HEK293 (cell line): ENCODE data around the gene NELFB.

ENCODE experiments used
- GLI2 ChIP-seq: fragments of 450-650 bp; formaldehyde crosslinking; IDR thresholded peaks from 2 replicates; pipeline ENCODE4; 2017; ENCODE audit warnings: missing biosample characterization, missing genetic modification characterization, low read depth, borderline replicate concordance
- GLI4 ChIP-seq: fragments of 450-650 bp; formaldehyde crosslinking; IDR thresholded peaks from 2 replicates; pipeline ENCODE4 v1.5.1; 2016; ENCODE audit warnings: missing biosample characterization, missing genetic modification characterization
- KLF16 ChIP-seq: fragments of 450-650 bp; formaldehyde crosslinking; IDR thresholded peaks from 2 replicates; pipeline ENCODE4 v1.5.1; 2017; ENCODE audit warnings: missing biosample characterization, missing genetic modification characterization
- SCRT1 ChIP-seq: fragments of 450-650 bp; formaldehyde crosslinking; IDR thresholded peaks from 2 replicates; pipeline ENCODE4 v1.5.1; 2016; ENCODE audit warnings: missing biosample characterization, missing genetic modification characterization, borderline replicate concordance
- YY2 ChIP-seq: fragments of 450-650 bp; formaldehyde crosslinking; IDR thresholded peaks from 2 replicates; pipeline ENCODE4 v1.5.1; 2016; ENCODE audit warnings: missing biosample characterization, missing genetic modification characterization
- ZBTB20 ChIP-seq: fragments of 450-650 bp; formaldehyde crosslinking; IDR thresholded peaks from 2 replicates; pipeline ENCODE4 v1.5.1; 2016; ENCODE audit warnings: missing biosample characterization, missing genetic modification characterization
- ZNF155 ChIP-seq: fragments of 450-650 bp; formaldehyde crosslinking; IDR thresholded peaks from 2 replicates; pipeline ENCODE4 v1.5.1; 2016; ENCODE audit warnings: missing biosample characterization, missing genetic modification characterization
- ZNF16 ChIP-seq: fragments of 450-650 bp; formaldehyde crosslinking; IDR thresholded peaks from 2 replicates; pipeline ENCODE4 v1.5.1; 2016; ENCODE audit warnings: low read depth, missing biosample characterization, missing genetic modification characterization
- ZNF239 ChIP-seq: fragments of 450-650 bp; formaldehyde crosslinking; IDR thresholded peaks from 2 replicates; pipeline ENCODE4 v1.5.1; 2016; ENCODE audit warnings: missing biosample characterization, missing genetic modification characterization
- ZNF335 ChIP-seq: fragments of 450-650 bp; formaldehyde crosslinking; conservative IDR thresholded peaks from 2 replicates; pipeline ENCODE4 v1.5.1; 2016; ENCODE audit warnings: missing biosample characterization, missing genetic modification characterization
- ZNF341 ChIP-seq: fragments of 450-650 bp; formaldehyde crosslinking; IDR thresholded peaks from 2 replicates; pipeline ENCODE4; 2016; ENCODE audit warnings: low read depth, missing biosample characterization, missing genetic modification characterization
- ZNF433 ChIP-seq: fragments of 450-650 bp; formaldehyde crosslinking; IDR thresholded peaks from 2 replicates; pipeline ENCODE4 v1.5.1; 2016; ENCODE audit warnings: missing biosample characterization, missing genetic modification characterization, low read depth
- ZNF510 ChIP-seq: fragments of 450-650 bp; formaldehyde crosslinking; IDR thresholded peaks from 2 replicates; pipeline ENCODE4 v1.5.1; 2018; ENCODE audit warnings: mild to moderate bottlenecking, missing genetic modification characterization, missing biosample characterization; ENCODE audit not compliant: insufficient replicate concordance
- ZNF544 ChIP-seq: fragments of 450-650 bp; formaldehyde crosslinking; IDR thresholded peaks from 2 replicates; pipeline ENCODE4 v1.5.0; 2017; ENCODE audit warnings: missing biosample characterization, missing genetic modification characterization
- ZNF548 ChIP-seq: fragments of 450-650 bp; formaldehyde crosslinking; IDR thresholded peaks from 2 replicates; pipeline ENCODE4 v1.5.1; 2016; ENCODE audit warnings: missing biosample characterization, missing genetic modification characterization
- ZNF555 ChIP-seq: fragments of 450-650 bp; formaldehyde crosslinking; conservative IDR thresholded peaks from 2 replicates; pipeline ENCODE4 v1.5.1; 2017; ENCODE audit warnings: missing biosample characterization, mild to moderate bottlenecking, missing genetic modification characterization, inconsistent platforms
- ZNF658 ChIP-seq: fragments of 450-650 bp; formaldehyde crosslinking; IDR thresholded peaks from 2 replicates; pipeline ENCODE4; 2016; ENCODE audit warnings: missing biosample characterization, missing genetic modification characterization
- ZNF670 ChIP-seq: fragments of 450-650 bp; formaldehyde crosslinking; IDR thresholded peaks from 2 replicates; pipeline ENCODE4 v1.5.1; 2016; ENCODE audit warnings: missing biosample characterization, missing genetic modification characterization, low read depth
- ZNF830 ChIP-seq: fragments of 450-650 bp; IDR thresholded peaks from 2 replicates; pipeline ENCODE4 v1.5.0; 2018; ENCODE audit warnings: missing biosample characterization, missing genetic modification characterization, low read depth, mild to moderate bottlenecking, moderate library complexity
- TF ChIP-seq, protein P1 (sequence below): fragments of 450-650 bp; formaldehyde crosslinking; IDR thresholded peaks from 2 replicates; pipeline ENCODE4 v1.5.1; 2016; ENCODE audit warnings: missing biosample characterization, missing genetic modification characterization
- TF ChIP-seq, protein P2 (sequence below): fragments of 450-650 bp; formaldehyde crosslinking; IDR thresholded peaks from 2 replicates; pipeline ENCODE4 v1.5.1; 2016; ENCODE audit warnings: missing biosample characterization, missing genetic modification characterization
- TF ChIP-seq, protein P3 (sequence below): fragments of 450-650 bp; formaldehyde crosslinking; IDR thresholded peaks from 2 replicates; pipeline ENCODE4 v1.5.1; 2016; ENCODE audit warnings: missing biosample characterization, missing genetic modification characterization
- TF ChIP-seq, protein P4 (sequence below): fragments of 450-650 bp; formaldehyde crosslinking; IDR thresholded peaks from 2 replicates; pipeline ENCODE4 v1.5.1; 2016; ENCODE audit warnings: missing biosample characterization, missing genetic modification characterization
- TF ChIP-seq, protein P5 (sequence below): fragments of 450-650 bp; formaldehyde crosslinking; IDR thresholded peaks from 2 replicates; pipeline ENCODE4 v1.5.1; 2016; ENCODE audit warnings: missing biosample characterization, missing genetic modification characterization
- TF ChIP-seq, protein P6 (sequence below): fragments of 450-650 bp; formaldehyde crosslinking; IDR thresholded peaks from 2 replicates; pipeline ENCODE4 v1.5.1; 2016; ENCODE audit warnings: missing biosample characterization, missing genetic modification characterization
- TF ChIP-seq, protein P7 (sequence below): fragments of 450-650 bp; formaldehyde crosslinking; IDR thresholded peaks from 2 replicates; pipeline ENCODE4 v1.5.1; 2017; ENCODE audit warnings: missing biosample characterization, missing genetic modification characterization

NELFB gene

DNA sequence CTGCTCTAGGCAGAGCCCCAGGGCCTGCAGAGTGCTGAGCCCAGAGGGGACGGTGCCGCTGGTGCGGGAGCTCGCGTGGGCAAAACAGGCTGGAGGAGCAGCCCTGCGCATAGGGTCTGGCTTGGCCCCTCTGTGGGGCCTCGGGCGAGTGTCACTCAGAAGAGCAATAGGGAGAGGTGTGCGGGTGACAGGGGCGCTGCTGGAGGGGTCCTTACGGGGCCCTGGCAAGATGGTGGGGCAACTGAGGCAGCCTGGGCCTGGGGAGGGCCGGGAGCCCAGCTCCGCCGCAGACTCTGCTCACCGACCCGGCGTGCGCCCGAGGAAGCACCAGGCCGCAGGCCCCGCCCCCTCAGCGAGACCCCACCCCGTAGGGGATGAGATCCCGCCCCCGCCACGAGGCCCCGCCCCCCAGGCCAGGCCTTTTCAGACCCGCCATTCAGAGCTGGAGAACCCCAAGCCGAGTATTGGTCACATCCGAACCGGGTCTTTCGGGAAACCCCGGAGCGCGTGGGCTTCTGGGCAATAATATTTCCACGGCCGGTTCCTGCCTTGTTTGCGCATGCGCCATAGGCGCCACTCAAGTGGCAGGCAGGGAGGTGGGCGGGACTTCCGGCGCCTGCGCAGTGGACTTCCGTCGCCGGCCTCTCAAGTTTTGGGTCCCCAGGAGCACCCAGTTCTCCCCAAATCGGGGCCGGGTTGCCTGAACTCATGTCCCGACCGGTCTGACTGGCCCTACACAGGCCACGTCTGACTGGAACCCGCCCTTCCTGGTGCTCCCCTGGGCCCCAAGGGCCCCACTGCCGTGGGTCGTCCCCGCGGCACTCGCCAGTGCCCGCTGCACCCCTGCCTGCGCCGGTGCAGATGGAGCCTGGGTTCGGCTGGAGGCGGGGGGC, 31.8 kb upstream of the NELFB start (continued):
- TF ChIP-seq ZNF544 (tag by site-specific recombination) (no peak), GLI2 (tag by site-specific recombination) (no peak), ZNF335 (tag by site-specific recombination) (peak; percentile 88), ZNF830 (tag by site-specific recombination) (no peak), ZNF341 (tag by site-specific recombination) (no peak), YY2 (no peak), ZNF510 (tag by site-specific recombination) (no peak), SCRT1 (tag by site-specific recombination) (no peak), GLI4 (no peak), ZNF155 (tag by site-specific recombination) (no peak), ZNF239 (tag by site-specific recombination) (no peak), KLF16 (tag by site-specific recombination) (peak; percentile 50; the same call in 1 of the 2 replicates), ZNF555 (tag by site-specific recombination) (no peak), ZNF548 (tag by site-specific recombination) (no peak), ZNF658 (no peak), ZNF433 (tag by site-specific recombination) (no peak), ZBTB20 (tag by site-specific recombination) (no peak), ZNF670 (tag by site-specific recombination) (no peak), ZNF16 (no peak)
- TF ChIP-seq, protein P1, sequence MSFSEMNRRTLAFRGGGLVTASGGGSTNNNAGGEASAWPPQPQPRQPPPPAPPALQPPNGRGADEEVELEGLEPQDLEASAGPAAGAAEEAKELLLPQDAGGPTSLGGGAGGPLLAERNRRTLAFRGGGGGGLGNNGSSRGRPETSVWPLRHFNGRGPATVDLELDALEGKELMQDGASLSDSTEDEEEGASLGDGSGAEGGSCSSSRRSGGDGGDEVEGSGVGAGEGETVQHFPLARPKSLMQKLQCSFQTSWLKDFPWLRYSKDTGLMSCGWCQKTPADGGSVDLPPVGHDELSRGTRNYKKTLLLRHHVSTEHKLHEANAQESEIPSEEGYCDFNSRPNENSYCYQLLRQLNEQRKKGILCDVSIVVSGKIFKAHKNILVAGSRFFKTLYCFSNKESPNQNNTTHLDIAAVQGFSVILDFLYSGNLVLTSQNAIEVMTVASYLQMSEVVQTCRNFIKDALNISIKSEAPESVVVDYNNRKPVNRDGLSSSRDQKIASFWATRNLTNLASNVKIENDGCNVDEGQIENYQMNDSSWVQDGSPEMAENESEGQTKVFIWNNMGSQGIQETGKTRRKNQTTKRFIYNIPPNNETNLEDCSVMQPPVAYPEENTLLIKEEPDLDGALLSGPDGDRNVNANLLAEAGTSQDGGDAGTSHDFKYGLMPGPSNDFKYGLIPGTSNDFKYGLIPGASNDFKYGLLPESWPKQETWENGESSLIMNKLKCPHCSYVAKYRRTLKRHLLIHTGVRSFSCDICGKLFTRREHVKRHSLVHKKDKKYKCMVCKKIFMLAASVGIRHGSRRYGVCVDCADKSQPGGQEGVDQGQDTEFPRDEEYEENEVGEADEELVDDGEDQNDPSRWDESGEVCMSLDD (tag by site-specific recombination): peak; percentile 96
- TF ChIP-seq, protein P2, sequence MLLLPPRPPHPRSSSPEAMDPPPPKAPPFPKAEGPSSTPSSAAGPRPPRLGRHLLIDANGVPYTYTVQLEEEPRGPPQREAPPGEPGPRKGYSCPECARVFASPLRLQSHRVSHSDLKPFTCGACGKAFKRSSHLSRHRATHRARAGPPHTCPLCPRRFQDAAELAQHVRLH (tag by site-specific recombination): no peak
- TF ChIP-seq, protein P3, sequence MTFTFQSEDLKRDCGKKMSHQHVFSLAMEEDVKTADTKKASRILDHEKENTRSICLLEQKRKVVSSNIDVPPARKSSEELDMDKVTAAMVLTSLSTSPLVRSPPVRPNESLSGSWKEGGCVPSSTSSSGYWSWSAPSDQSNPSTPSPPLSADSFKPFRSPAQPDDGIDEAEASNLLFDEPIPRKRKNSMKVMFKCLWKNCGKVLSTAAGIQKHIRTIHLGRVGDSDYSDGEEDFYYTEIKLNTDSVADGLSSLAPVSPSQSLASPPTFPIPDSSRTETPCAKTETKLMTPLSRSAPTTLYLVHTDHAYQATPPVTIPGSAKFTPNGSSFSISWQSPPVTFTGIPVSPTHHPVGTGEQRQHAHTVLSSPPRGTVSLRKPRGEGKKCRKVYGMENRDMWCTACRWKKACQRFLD: no peak
- TF ChIP-seq, protein P4, sequence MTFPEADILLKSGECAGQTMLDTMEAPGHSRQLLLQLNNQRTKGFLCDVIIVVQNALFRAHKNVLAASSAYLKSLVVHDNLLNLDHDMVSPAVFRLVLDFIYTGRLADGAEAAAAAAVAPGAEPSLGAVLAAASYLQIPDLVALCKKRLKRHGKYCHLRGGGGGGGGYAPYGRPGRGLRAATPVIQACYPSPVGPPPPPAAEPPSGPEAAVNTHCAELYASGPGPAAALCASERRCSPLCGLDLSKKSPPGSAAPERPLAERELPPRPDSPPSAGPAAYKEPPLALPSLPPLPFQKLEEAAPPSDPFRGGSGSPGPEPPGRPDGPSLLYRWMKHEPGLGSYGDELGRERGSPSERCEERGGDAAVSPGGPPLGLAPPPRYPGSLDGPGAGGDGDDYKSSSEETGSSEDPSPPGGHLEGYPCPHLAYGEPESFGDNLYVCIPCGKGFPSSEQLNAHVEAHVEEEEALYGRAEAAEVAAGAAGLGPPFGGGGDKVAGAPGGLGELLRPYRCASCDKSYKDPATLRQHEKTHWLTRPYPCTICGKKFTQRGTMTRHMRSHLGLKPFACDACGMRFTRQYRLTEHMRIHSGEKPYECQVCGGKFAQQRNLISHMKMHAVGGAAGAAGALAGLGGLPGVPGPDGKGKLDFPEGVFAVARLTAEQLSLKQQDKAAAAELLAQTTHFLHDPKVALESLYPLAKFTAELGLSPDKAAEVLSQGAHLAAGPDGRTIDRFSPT (tag by site-specific recombination): no peak
- TF ChIP-seq, protein P5, sequence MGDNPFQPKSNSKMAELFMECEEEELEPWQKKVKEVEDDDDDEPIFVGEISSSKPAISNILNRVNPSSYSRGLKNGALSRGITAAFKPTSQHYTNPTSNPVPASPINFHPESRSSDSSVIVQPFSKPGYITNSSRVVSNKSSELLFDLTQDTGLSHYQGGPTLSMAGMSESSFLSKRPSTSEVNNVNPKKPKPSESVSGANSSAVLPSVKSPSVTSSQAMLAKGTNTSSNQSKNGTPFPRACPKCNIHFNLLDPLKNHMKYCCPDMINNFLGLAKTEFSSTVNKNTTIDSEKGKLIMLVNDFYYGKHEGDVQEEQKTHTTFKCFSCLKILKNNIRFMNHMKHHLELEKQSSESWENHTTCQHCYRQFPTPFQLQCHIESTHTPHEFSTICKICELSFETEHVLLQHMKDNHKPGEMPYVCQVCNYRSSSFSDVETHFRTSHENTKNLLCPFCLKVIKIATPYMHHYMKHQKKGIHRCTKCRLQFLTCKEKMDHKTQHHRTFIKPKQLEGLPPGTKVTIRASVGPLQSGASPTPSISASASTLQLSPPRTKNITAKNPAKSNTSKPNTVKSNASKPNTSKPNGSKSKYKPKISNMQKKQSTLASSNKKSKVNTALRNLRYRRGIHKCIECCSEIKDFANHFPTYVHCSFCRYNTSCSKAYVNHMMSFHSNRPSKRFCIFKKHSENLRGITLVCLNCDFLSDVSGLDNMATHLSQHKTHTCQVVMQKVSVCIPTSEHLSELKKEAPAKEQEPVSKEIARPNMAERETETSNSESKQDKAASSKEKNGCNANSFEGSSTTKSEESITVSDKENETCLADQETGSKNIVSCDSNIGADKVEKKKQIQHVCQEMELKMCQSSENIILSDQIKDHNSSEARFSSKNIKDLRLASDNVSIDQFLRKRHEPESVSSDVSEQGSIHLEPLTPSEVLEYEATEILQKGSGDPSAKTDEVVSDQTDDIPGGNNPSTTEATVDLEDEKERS (tag by site-specific recombination): no peak
- TF ChIP-seq, protein P6, sequence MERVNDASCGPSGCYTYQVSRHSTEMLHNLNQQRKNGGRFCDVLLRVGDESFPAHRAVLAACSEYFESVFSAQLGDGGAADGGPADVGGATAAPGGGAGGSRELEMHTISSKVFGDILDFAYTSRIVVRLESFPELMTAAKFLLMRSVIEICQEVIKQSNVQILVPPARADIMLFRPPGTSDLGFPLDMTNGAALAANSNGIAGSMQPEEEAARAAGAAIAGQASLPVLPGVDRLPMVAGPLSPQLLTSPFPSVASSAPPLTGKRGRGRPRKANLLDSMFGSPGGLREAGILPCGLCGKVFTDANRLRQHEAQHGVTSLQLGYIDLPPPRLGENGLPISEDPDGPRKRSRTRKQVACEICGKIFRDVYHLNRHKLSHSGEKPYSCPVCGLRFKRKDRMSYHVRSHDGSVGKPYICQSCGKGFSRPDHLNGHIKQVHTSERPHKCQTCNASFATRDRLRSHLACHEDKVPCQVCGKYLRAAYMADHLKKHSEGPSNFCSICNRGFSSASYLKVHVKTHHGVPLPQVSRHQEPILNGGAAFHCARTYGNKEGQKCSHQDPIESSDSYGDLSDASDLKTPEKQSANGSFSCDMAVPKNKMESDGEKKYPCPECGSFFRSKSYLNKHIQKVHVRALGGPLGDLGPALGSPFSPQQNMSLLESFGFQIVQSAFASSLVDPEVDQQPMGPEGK (tag by site-specific recombination): peak; percentile 95
- TF ChIP-seq, protein P7, sequence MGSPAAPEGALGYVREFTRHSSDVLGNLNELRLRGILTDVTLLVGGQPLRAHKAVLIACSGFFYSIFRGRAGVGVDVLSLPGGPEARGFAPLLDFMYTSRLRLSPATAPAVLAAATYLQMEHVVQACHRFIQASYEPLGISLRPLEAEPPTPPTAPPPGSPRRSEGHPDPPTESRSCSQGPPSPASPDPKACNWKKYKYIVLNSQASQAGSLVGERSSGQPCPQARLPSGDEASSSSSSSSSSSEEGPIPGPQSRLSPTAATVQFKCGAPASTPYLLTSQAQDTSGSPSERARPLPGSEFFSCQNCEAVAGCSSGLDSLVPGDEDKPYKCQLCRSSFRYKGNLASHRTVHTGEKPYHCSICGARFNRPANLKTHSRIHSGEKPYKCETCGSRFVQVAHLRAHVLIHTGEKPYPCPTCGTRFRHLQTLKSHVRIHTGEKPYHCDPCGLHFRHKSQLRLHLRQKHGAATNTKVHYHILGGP (tag by site-specific recombination): no peak
